Peyer's patch (tissue), 4 donors: ENCODE results near the gene KRTAP1-1. TPM values are rescaled to one million over a fixed set of nuclear protein-coding genes. Genes with fewer than 3 reads are reported as not detected.
"Not testable (repeated sequence)": the region's sequence is repeated elsewhere in the genome, so short reads cannot be mapped to it uniquely, and the experiment has no call there.

ENCODE experiments used
- DNase-seq, 3 donors: peaks; one replicate each; pipeline ENCODE4 v3.0.0-alpha.2; 2017 to 2019
- H3K27ac ChIP-seq, 4 donors: fragments of 200-600 bp; sonication (generic); one replicate each; pipeline ENCODE4 v1.5.1; 2016 to 2019
- H3K27me3 ChIP-seq, 2 donors: fragments of 200-600 bp; sonication (generic); one replicate each; pipeline ENCODE4 v1.5.1; 2019
- H3K36me3 ChIP-seq, 3 donors: fragments of 200-600 bp; sonication (generic); one replicate each; pipeline ENCODE4 v1.5.1; 2016 to 2019
- H3K4me1 ChIP-seq, 4 donors: fragments of 200-600 bp; sonication (generic); one replicate each; pipeline ENCODE4 v1.5.1; 2016 to 2019
- H3K4me3 ChIP-seq, 4 donors: fragments of 200-600 bp; sonication (generic); 1 replicate in 3 of 4; 2 replicates in 1 of 4; pipeline ENCODE4 v1.5.1; 2016 to 2019; ENCODE audit warnings: mild to moderate bottlenecking in 1 of 4
- H3K9me3 ChIP-seq, 4 donors: fragments of 200-600 bp; sonication (generic); one replicate each; pipeline ENCODE4 v1.5.1; 2016 to 2019; ENCODE audit warnings: mild to moderate bottlenecking in 1 of 4
- POLR2A ChIP-seq, 2 donors: fragments of 450-650 bp; IDR thresholded peaks; one replicate each; pipeline ENCODE4 v1.5.1; 2017; ENCODE audit warnings: antibody characterized with exemption in 2 of 2, mild to moderate bottlenecking in 2 of 2, moderate library complexity in 2 of 2
- total RNA-seq, 4 donors: library from RNA; depleted of rRNA; stranded (reverse); fragments of >200 nt; gene quantifications; one replicate each; pipeline ENCODE4 v1.1.0, GENCODE V29; 2016
- TF ChIP-seq, protein P1 (sequence below), 6 experiments: fragments of 450-650 bp in 4 of 6; fragments of 200-600 bp in 2 of 6; sonication (generic) in 1 of 6; IDR thresholded peaks; one replicate each; pipeline ENCODE4 v1.5.1; 2017 to 2019; ENCODE audit warnings: antibody characterized with exemption in 6 of 6, mild to moderate bottlenecking in 3 of 6, moderate library complexity in 1 of 6

The KRTAP1-1 gene
- total RNA-seq, 4 donors from 2014 or later, result not detected

- no peak for DNase-seq
- Histone ChIP-seq H3K9me3 (no peaks in the 10 kb centered on the region), H3K4me1 (no peaks in the 10 kb centered on the region), H3K27ac (no peak within 1 kb of the TSS), H3K36me3 (no peaks in the 10 kb centered on the region), H3K4me3 (no peak within 1 kb of the TSS), H3K27me3 (no peaks in the 10 kb centered on the region)
- TF ChIP-seq POLR2A (IDR thresholded peaks at IDR 0.05), result no peak
- TF ChIP-seq, protein P1, sequence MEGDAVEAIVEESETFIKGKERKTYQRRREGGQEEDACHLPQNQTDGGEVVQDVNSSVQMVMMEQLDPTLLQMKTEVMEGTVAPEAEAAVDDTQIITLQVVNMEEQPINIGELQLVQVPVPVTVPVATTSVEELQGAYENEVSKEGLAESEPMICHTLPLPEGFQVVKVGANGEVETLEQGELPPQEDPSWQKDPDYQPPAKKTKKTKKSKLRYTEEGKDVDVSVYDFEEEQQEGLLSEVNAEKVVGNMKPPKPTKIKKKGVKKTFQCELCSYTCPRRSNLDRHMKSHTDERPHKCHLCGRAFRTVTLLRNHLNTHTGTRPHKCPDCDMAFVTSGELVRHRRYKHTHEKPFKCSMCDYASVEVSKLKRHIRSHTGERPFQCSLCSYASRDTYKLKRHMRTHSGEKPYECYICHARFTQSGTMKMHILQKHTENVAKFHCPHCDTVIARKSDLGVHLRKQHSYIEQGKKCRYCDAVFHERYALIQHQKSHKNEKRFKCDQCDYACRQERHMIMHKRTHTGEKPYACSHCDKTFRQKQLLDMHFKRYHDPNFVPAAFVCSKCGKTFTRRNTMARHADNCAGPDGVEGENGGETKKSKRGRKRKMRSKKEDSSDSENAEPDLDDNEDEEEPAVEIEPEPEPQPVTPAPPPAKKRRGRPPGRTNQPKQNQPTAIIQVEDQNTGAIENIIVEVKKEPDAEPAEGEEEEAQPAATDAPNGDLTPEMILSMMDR (IDR thresholded peaks at IDR 0.05), result no peak
Measured at GRCh38 chr17:41008811-41009210, 32.4 kb downstream of the KRTAP1-1 start, which contains the start of gene KRTAP3-1. Gene KRTAP3-1, minus strand, starts transcription at chr17:41009128. Its CDS starts 54 bp downstream, at chr17:41009074.

GRCh38 chr17:41004397-41004796, 36.9 kb downstream of the KRTAP1-1 start:
- H3K36me3 ChIP-seq, result no peaks in the 10 kb centered on the region
- no peak for TF ChIP-seq POLR2A (IDR thresholded peaks at IDR 0.05)
- TF ChIP-seq, protein P1 (IDR thresholded peaks at IDR 0.05), result no peak
- no peak overlapping the region for H3K27ac ChIP-seq
- H3K9me3 ChIP-seq, result no peaks in the 10 kb centered on the region
- no peak for DNase-seq
- no peaks in the 10 kb centered on the region for H3K27me3 ChIP-seq
- H3K4me1 ChIP-seq, result no peaks in the 10 kb centered on the region
- H3K4me3 ChIP-seq, result no peak overlapping the region

DNA sequence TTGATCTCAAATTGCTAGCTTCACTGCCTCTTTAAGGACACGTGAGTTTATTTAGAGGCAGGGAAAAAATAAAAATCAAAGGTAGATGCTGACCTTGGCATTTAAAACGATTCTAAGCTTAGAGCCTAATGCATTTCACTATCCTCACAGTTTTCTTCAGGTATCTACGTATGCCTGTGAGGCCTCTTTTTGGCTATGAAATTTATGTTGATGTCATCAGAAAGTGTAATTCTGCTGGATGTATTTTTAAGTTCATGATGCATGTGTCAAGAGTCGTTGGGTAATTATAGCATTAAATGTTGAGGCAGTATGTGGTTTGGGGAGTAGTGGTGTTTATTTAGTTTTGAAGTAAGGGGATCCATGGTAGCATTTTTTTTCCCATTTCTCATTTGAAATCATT, 37.3 kb downstream of the KRTAP1-1 start:
- H3K9me3 ChIP-seq, result no peaks in the 10 kb centered on the region
- no peaks in the 10 kb centered on the region for H3K4me1 ChIP-seq
- H3K27me3 ChIP-seq, result no peaks in the 10 kb centered on the region
- H3K36me3 ChIP-seq, result no peaks in the 10 kb centered on the region
- no peak overlapping the region for H3K4me3 ChIP-seq
- no peak overlapping the region for H3K27ac ChIP-seq
- no peak for DNase-seq
- TF ChIP-seq POLR2A (IDR thresholded peaks at IDR 0.05), result no peak
- TF ChIP-seq, protein P1 (IDR thresholded peaks at IDR 0.05), result no peak

DNA sequence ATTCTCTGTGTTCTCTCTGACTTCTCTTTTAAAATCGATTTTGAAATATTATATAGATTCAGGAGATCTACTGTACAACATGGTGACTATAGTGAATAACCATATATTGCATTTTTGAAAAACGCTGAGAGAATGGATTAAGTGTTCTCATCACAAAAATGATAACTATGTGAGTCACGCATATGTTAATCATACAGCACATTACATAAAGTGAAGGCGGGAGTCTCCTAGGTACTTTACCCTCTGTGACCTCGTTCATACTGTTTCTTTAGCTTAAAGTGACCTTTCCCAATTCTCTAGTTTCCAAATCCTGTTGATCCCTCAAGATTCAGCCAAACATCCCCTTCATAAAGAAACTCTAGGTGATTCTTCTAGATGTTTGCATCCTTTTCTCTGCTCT, 38.4 kb downstream of the KRTAP1-1 start:
- no peak overlapping the region for H3K27ac ChIP-seq
- no peak overlapping the region for H3K4me3 ChIP-seq
- no peaks in the 10 kb centered on the region for H3K27me3 ChIP-seq
- H3K4me1 ChIP-seq, result no peaks in the 10 kb centered on the region
- no peak for DNase-seq
- no peaks in the 10 kb centered on the region for H3K36me3 ChIP-seq
- TF ChIP-seq, protein P1 (IDR thresholded peaks at IDR 0.05), result no peak
- no peak for TF ChIP-seq POLR2A (IDR thresholded peaks at IDR 0.05)
- no peaks in the 10 kb centered on the region for H3K9me3 ChIP-seq

GRCh38 chr17:41001795-41002194, 39.5 kb downstream of the KRTAP1-1 start:
- no peak for DNase-seq
- Histone ChIP-seq H3K4me3 (no peak overlapping the region), H3K27ac (no peak overlapping the region), H3K27me3 (no peaks in the 10 kb centered on the region), H3K9me3 (no peaks in the 10 kb centered on the region), H3K4me1 (no peaks in the 10 kb centered on the region), H3K36me3 (no peaks in the 10 kb centered on the region)
- TF ChIP-seq POLR2A (IDR thresholded peaks at IDR 0.05), result no peak
- TF ChIP-seq, protein P1 (IDR thresholded peaks at IDR 0.05), result no peak

- not testable (repeated sequence) for H3K4me3 ChIP-seq, H3K9me3 ChIP-seq, H3K4me1 ChIP-seq, DNase-seq, H3K27ac ChIP-seq, H3K27me3 ChIP-seq, H3K36me3 ChIP-seq
Measured at GRCh38 chr17:40999563-40999962, 41.7 kb downstream of the KRTAP1-1 start, which contains the start of gene KRTAP3-2. Gene KRTAP3-2, minus strand, starts transcription at chr17:40999906. Its CDS starts 53 bp downstream, at chr17:40999853.
